ENCODE measurements around the gene MEGF8. TPM values are rescaled to one million over a fixed set of nuclear protein-coding genes. Genes with fewer than 3 reads are reported as not detected.

The MEGF8 gene
- total RNA-seq, 2 donors from 2014 or later: 13.4 to 16.5 TPM

GRCh38 chr19:42389899-42390298 is 64.5 kb downstream of the MEGF8 start, which contains the start of gene CNFN:
Gene CNFN, minus strand, starts transcription at chr19:42390297. Its CDS starts 1,260 bp downstream, at chr19:42389037.
- Histone ChIP-seq H3K27me3 (peaks cover 6% of the 10 kb centered on the region), H3K27ac (no peak within 1 kb of the TSS), H3K4me3 (no peak within 1 kb of the TSS)

GRCh38 chr19:42392165-42392564 is 66.7 kb downstream of the MEGF8 start:
- H3K27me3 ChIP-seq: peaks cover 6% of the 10 kb centered on the region
- no peak overlapping the region for H3K27ac ChIP-seq
- no peak overlapping the region for H3K4me3 ChIP-seq
- no peak for TF ChIP-seq CTCF (IDR thresholded peaks at IDR 0.05)
- DNase-seq: no peak
- intact Hi-C loops (cut with DNase I): loop anchor here (10.0 kb wide), 1 partner anchor 67 kb away; the partner anchor contains the start of gene MEGF8
- no peaks in the 10 kb centered on the region for H3K36me3 ChIP-seq
- H3K4me1 ChIP-seq: no peaks in the 10 kb centered on the region
- no peak overlapping the region for H3K9ac ChIP-seq (ENCODE audit: low read depth in 2 of 2, low read length in 2 of 2)
- H3K9me3 ChIP-seq: no peaks in the 10 kb centered on the region

More at GRCh38 chr19:42389899-42390298, 64.5 kb downstream of the MEGF8 start, which contains the start of gene CNFN:
- intact Hi-C loops (cut with DNase I): loop anchor here (10.0 kb wide), 1 partner anchor 65 kb away; the partner anchor contains the start of gene MEGF8
- no peak for TF ChIP-seq CTCF (IDR thresholded peaks at IDR 0.05)
- Histone ChIP-seq H3K4me1 (no peaks in the 10 kb centered on the region), H3K9me3 (no peaks in the 10 kb centered on the region), H3K9ac (ENCODE audit: low read depth in 2 of 2, low read length in 2 of 2) (no peak within 1 kb of the TSS), H3K36me3 (no peaks in the 10 kb centered on the region)
- DNase-seq: no peak

- intact Hi-C loops (cut with DNase I): loop anchor here (10.0 kb wide), 1 partner anchor 70 kb away; the partner anchor contains the start of gene MEGF8
- no peak overlapping the region for H3K9ac ChIP-seq (ENCODE audit: low read depth in 2 of 2, low read length in 2 of 2)
- DNase-seq: no peak
- TF ChIP-seq CTCF (IDR thresholded peaks at IDR 0.05): no peak
- H3K27me3 ChIP-seq: peaks cover 2% of the 10 kb centered on the region
- no peaks in the 10 kb centered on the region for H3K4me1 ChIP-seq
- no peak overlapping the region for H3K27ac ChIP-seq
- no peak overlapping the region for H3K4me3 ChIP-seq
- no peaks in the 10 kb centered on the region for H3K36me3 ChIP-seq
- no peaks in the 10 kb centered on the region for H3K9me3 ChIP-seq
Measured at GRCh38 chr19:42394751-42395150, 69.3 kb downstream of the MEGF8 start.

GRCh38 chr19:42396381-42397262 is 71.2 kb downstream of the MEGF8 start:
- no peaks in the 10 kb centered on the region for H3K27me3 ChIP-seq
- H3K27ac ChIP-seq: peak overlapping the region; percentile 65
- no peaks in the 10 kb centered on the region for H3K36me3 ChIP-seq
- H3K4me3 ChIP-seq: peak overlapping the region; percentile 50
- no peak for TF ChIP-seq CTCF (IDR thresholded peaks at IDR 0.05)
- H3K9ac ChIP-seq (ENCODE audit: low read depth in 2 of 2, low read length in 2 of 2): peak overlapping the region; percentile 70 to 82
- no peaks in the 10 kb centered on the region for H3K9me3 ChIP-seq
- H3K4me1 ChIP-seq: no peaks in the 10 kb centered on the region
- intact Hi-C loops (cut with DNase I): loop anchor here (10.0 kb wide), 1 partner anchor 72 kb away; the partner anchor contains the start of gene MEGF8
- peak; percentile 99 for DNase-seq

GRCh38 chr19:42397263-42398166 is 72.1 kb downstream of the MEGF8 start:
- intact Hi-C loops (cut with DNase I): loop anchor here (10.0 kb wide), 1 partner anchor 73 kb away; the partner anchor contains the start of gene MEGF8
- Histone ChIP-seq H3K4me3 (peak overlapping the region; percentile 50), H3K9me3 (no peaks in the 10 kb centered on the region), H3K36me3 (no peaks in the 10 kb centered on the region), H3K27me3 (no peaks in the 10 kb centered on the region), H3K9ac (ENCODE audit: low read depth in 2 of 2, low read length in 2 of 2) (peak overlapping the region; percentile 70 to 82), H3K27ac (peak overlapping the region; percentile 65), H3K4me1 (no peaks in the 10 kb centered on the region)
- TF ChIP-seq CTCF (IDR thresholded peaks at IDR 0.05): no peak
- peak; percentile 26 for DNase-seq
